Naive thymus-derived CD8-positive, alpha-beta T cell (primary cell): ENCODE measurements around the gene PTK6. TPM values are rescaled to one million over a fixed set of nuclear protein-coding genes. Genes with fewer than 3 reads are reported as not detected.

Source experiments
- ATAC-seq, 2 donors: fragments of 150-1000 bp; cut with Tn5 transposase in 1 of 2; sonication (Bioruptor Pico), chemical (Tn5 transposase) in 1 of 2; 1 replicate in 1 of 2; 2 replicates in 1 of 2; pipeline ENCODE4 v1.10.0; 2021; ENCODE audit warnings: mild to moderate bottlenecking in 2 of 2, moderate library complexity in 2 of 2
- POLR2A ChIA-PET: fragments of 350-600 bp; sonication (Branson Sonifier 250); formaldehyde crosslinking; loops from one replicate; lab custom pipeline; 2021; ENCODE audit warnings: antibody characterized with exemption; lab: Charles Lee
- DNase-seq, 10 donors: peaks; one replicate each; pipeline versions ENCODE4 v3.0.0 to v3.0.0-alpha.2; 2020 to 2022
- H3K27ac Mint-ChIP-seq, 10 donors: one replicate each; pipeline ENCODE4 v1.8.0; 2020 to 2022; ENCODE audit warnings: mild to moderate bottlenecking in 10 of 10, mixed read lengths in 10 of 10, moderate library complexity in 4 of 10, inconsistent platforms in 1 of 10
- H3K27me3 Mint-ChIP-seq, 5 donors: one replicate each; pipeline ENCODE4 v1.8.0; 2021 to 2022; ENCODE audit warnings: mixed read lengths in 5 of 5
- H3K36me3 Mint-ChIP-seq, 3 donors: one replicate each; pipeline ENCODE4 v1.8.0; 2020 to 2022; ENCODE audit warnings: mixed read lengths in 3 of 3, mild to moderate bottlenecking in 2 of 3, inconsistent platforms in 1 of 3
- H3K4me1 Mint-ChIP-seq, 4 donors: one replicate each; pipeline ENCODE4 v1.8.0; 2021 to 2022; ENCODE audit warnings: mixed read lengths in 4 of 4
- H3K4me3 Mint-ChIP-seq, 10 donors: one replicate each; pipeline ENCODE4 v1.8.0; 2020 to 2022; ENCODE audit warnings: mild to moderate bottlenecking in 10 of 10, mixed read lengths in 10 of 10, moderate library complexity in 6 of 10, inconsistent platforms in 1 of 10
- H3K9me3 Mint-ChIP-seq, 9 donors: one replicate each; pipeline ENCODE4 v1.8.0; 2020 to 2022; ENCODE audit warnings: mixed read lengths in 9 of 9, mild to moderate bottlenecking in 3 of 9, inconsistent platforms in 1 of 9, moderate library complexity in 1 of 9
- polyA plus RNA-seq, 3 donors: library from polyadenylated mRNA; unstranded; fragments of 300-500 nt; fragmentation: Illumina TruSeq; gene quantifications; one replicate each; pipeline ENCODE4 v1.2.3, GENCODE V29; 2021
- total RNA-seq, 8 experiments: library from RNA in 2 of 8; stranded (reverse) in 2 of 8; gene quantifications; one replicate each; pipeline ENCODE4 v1.2.3 and lab custom pipeline; 2021 to 2026

PTK6 gene
- total and polyA plus RNA-seq, 5 experiments from 2014 or later, result 0.09 to 0.44 (median 0.16) TPM

- peak; percentile 68 to 72 for ATAC-seq
- H3K27ac Mint-ChIP-seq, result peak overlapping the region in 8 of 10 donors; percentile 18 to 70 (median 42)
- POLR2A ChIA-PET, result interaction anchor here (0.5 to 5.5 kb wide), 11 partner anchors 11 to 413 kb away, joined by 3 to 37 read pairs (median 4); partner anchors contain the start of genes FNDC11, PRPF6 and PTK6
Measured at GRCh38 chr20:63567386-63568169, 30.4 kb upstream of the PTK6 start.

DNA sequence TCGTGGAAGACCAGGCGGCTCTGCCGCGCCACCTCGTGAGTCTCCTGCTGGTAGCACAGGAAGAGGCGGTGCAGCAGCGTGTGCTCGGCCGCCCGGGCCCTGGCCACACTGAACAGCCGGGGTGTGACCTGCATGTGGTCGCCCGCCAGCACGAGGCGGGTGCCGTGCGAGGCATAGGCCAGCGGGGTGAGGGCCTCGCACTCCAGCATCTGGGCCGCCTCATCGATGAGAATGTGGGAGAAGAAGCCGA lies 29.9 kb upstream of the PTK6 start:
- Mint-ChIP-seq H3K9me3 (no peaks in the 10 kb centered on the region), H3K36me3 (no peaks in the 10 kb centered on the region), H3K27ac (peak overlapping the region in 3 of 10 donors; percentile 14 to 55 (median 32)), H3K4me1 (peaks cover 9 to 32% (median 28%) of the 10 kb centered on the region in 4 donors), H3K27me3 (no peaks in the 10 kb centered on the region), H3K4me3 (peak overlapping the region in 5 of 10 donors; percentile 24 to 85 (median 58))
- ATAC-seq, result peak in 1 of 2 donors; percentile 2
- POLR2A ChIA-PET, result interaction anchor here (0.5 to 5.5 kb wide), 10 partner anchors 10 to 413 kb away, joined by 3 to 37 read pairs (median 4); partner anchors contain the start of genes FNDC11, PRPF6 and PTK6
- DNase-seq, result no peak

More at GRCh38 chr20:63567386-63568169, 30.4 kb upstream of the PTK6 start:
- Mint-ChIP-seq H3K36me3 (no peaks in the 10 kb centered on the region), H3K27me3 (no peaks in the 10 kb centered on the region), H3K9me3 (no peaks in the 10 kb centered on the region), H3K4me1 (peaks cover 9 to 32% (median 28%) of the 10 kb centered on the region in 4 donors), H3K4me3 (peak overlapping the region; percentile 68 to 89 (median 82))
- peak in 9 of 10 donors; percentile 19 to 74 (median 45) for DNase-seq

GRCh38 chr20:63566395-63567135 lies 29.4 kb upstream of the PTK6 start:
- Mint-ChIP-seq H3K9me3 (no peaks in the 10 kb centered on the region), H3K4me1 (peaks cover 9 to 32% (median 28%) of the 10 kb centered on the region in 4 donors), H3K27ac (peak overlapping the region in 1 of 10 donors; percentile 36), H3K36me3 (peaks cover 0 to 2% (median 0%) of the 10 kb centered on the region in 3 donors), H3K27me3 (no peaks in the 10 kb centered on the region), H3K4me3 (peak overlapping the region in 3 of 10 donors; percentile 55 to 79 (median 58))
- ATAC-seq (no peak), DNase-seq (no peak)
- POLR2A ChIA-PET, result interaction anchor here (0.5 to 5.5 kb wide), 9 partner anchors 13 to 142 kb away, joined by 3 to 37 read pairs (median 4); partner anchors contain the start of genes FNDC11, PTK6 and SRMS

GRCh38 chr20:63565699-63566335 lies 28.6 kb upstream of the PTK6 start:
- no peak overlapping the region for H3K4me3 Mint-ChIP-seq
- H3K36me3 Mint-ChIP-seq, result peaks cover 0 to 4% (median 0%) of the 10 kb centered on the region in 3 donors
- no peaks in the 10 kb centered on the region for H3K27me3 Mint-ChIP-seq
- ATAC-seq, result no peak
- no peak for DNase-seq
- H3K9me3 Mint-ChIP-seq, result no peaks in the 10 kb centered on the region
- H3K27ac Mint-ChIP-seq, result no peak overlapping the region
- POLR2A ChIA-PET, result interaction anchor here (0.5 to 5.5 kb wide), 4 partner anchors 12 to 76 kb away, joined by 3 to 37 read pairs (median 3); partner anchors contain the start of genes FNDC11 and SRMS
- peaks cover 9 to 32% (median 28%) of the 10 kb centered on the region in 4 donors for H3K4me1 Mint-ChIP-seq

- H3K36me3 Mint-ChIP-seq, result peaks cover 0 to 8% (median 3%) of the 10 kb centered on the region in 3 donors
Measured at GRCh38 chr20:63565021-63565698, 28.0 kb upstream of the PTK6 start.

DNA sequence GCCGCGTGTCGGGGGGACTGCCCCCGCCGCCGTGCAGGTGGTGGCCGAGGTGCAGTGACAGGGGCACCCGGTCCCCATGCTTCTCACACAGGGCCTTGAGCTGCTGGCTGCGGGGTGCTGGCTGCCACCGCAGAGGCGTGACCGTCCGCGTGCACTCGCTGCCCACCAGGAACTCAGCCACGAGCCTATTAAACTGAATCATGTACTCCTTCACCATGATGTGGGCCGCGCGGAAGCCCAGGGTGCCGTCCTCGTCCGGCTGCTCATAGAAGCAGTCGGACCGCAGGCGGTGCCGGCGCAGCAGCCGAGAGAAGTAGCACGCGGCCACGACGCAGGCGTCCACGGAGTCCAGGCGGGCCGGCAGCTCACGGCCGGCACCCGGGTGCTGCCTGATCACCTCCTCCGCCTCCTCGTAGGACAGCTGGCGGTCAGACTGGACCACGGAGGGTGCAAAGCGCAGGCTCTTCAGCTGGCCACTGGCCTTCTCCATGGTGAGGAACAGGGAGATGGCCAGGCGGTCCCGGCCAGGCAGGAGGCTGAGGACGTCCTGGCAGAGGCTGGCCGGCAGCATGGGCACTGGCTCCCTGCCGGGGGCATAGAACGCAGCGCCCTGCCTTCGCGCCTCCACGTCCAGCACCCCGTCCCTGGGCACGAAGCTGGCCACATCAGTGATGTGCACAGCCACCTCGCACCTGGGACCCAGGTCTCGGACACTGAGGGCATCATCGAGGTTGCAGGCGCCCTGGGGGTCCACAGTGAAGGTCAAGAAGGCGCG lies 27.0 kb upstream of the PTK6 start:
- Mint-ChIP-seq H3K9me3 (no peaks in the 10 kb centered on the region), H3K27me3 (no peaks in the 10 kb centered on the region), H3K36me3 (peaks cover 0 to 8% (median 3%) of the 10 kb centered on the region in 3 donors), H3K4me1 (peaks cover 10 to 23% (median 21%) of the 10 kb centered on the region in 4 donors), H3K27ac (no peak overlapping the region), H3K4me3 (no peak overlapping the region)
- POLR2A ChIA-PET, result interaction anchor here (5.5 kb wide), 1 partner anchor 10 kb away, joined by 37 read pairs; the partner anchor contains the start of gene FNDC11
- ATAC-seq (no peak), DNase-seq (no peak)

More at GRCh38 chr20:63565021-63565698, 28.0 kb upstream of the PTK6 start:
- POLR2A ChIA-PET, result interaction anchor here (0.5 to 5.5 kb wide), 3 partner anchors 11 to 76 kb away, joined by 3 to 37 read pairs (median 3); partner anchors contain the start of gene FNDC11
- no peaks in the 10 kb centered on the region for H3K9me3 Mint-ChIP-seq
- H3K4me3 Mint-ChIP-seq, result no peak overlapping the region
- no peak for DNase-seq
- H3K27me3 Mint-ChIP-seq, result no peaks in the 10 kb centered on the region
- no peak for ATAC-seq
- H3K27ac Mint-ChIP-seq, result no peak overlapping the region
- peaks cover 10 to 32% (median 28%) of the 10 kb centered on the region in 4 donors for H3K4me1 Mint-ChIP-seq

GRCh38 chr20:63563225-63563935 lies 26.2 kb upstream of the PTK6 start:
- ATAC-seq, result no peak
- no peak for DNase-seq
- Mint-ChIP-seq H3K4me1 (peaks cover 7 to 16% (median 14%) of the 10 kb centered on the region in 4 donors), H3K36me3 (peaks cover 0 to 10% (median 5%) of the 10 kb centered on the region in 3 donors), H3K4me3 (no peak overlapping the region), H3K9me3 (no peaks in the 10 kb centered on the region), H3K27me3 (no peaks in the 10 kb centered on the region), H3K27ac (no peak overlapping the region)
- POLR2A ChIA-PET, result interaction anchor here (1.3 kb wide), 1 partner anchor 24 kb away, joined by 3 read pairs; no protein-coding TSS in a partner anchor

GRCh38 chr20:63562461-63563224 lies 25.5 kb upstream of the PTK6 start:
- no peak overlapping the region for H3K4me3 Mint-ChIP-seq
- POLR2A ChIA-PET, result interaction anchor here (1.3 kb wide), 1 partner anchor 23 kb away, joined by 3 read pairs; no protein-coding TSS in a partner anchor
- peaks cover 2 to 9% (median 7%) of the 10 kb centered on the region in 4 donors for H3K4me1 Mint-ChIP-seq
- H3K9me3 Mint-ChIP-seq, result no peaks in the 10 kb centered on the region
- DNase-seq (no peak), ATAC-seq (no peak)
- no peak overlapping the region for H3K27ac Mint-ChIP-seq
- H3K36me3 Mint-ChIP-seq, result peaks cover 0 to 10% (median 5%) of the 10 kb centered on the region in 3 donors
- H3K27me3 Mint-ChIP-seq, result no peaks in the 10 kb centered on the region

GRCh38 chr20:63561624-63562396 lies 24.6 kb upstream of the PTK6 start:
- no peaks in the 10 kb centered on the region for H3K9me3 Mint-ChIP-seq
- no peak overlapping the region for H3K27ac Mint-ChIP-seq
- DNase-seq (no peak), ATAC-seq (no peak)
- peaks cover 0 to 10% (median 5%) of the 10 kb centered on the region in 3 donors for H3K36me3 Mint-ChIP-seq
- H3K4me1 Mint-ChIP-seq, result peaks cover under 1 to 5% (median 2%) of the 10 kb centered on the region in 4 donors
- H3K4me3 Mint-ChIP-seq, result no peak overlapping the region
- POLR2A ChIA-PET, result interaction anchor here (0.9 kb wide), 1 partner anchor 77 kb away, joined by 3 read pairs; no protein-coding TSS in a partner anchor
- H3K27me3 Mint-ChIP-seq, result no peaks in the 10 kb centered on the region
